ENCODE data around the gene GARIN5B.

DNA sequence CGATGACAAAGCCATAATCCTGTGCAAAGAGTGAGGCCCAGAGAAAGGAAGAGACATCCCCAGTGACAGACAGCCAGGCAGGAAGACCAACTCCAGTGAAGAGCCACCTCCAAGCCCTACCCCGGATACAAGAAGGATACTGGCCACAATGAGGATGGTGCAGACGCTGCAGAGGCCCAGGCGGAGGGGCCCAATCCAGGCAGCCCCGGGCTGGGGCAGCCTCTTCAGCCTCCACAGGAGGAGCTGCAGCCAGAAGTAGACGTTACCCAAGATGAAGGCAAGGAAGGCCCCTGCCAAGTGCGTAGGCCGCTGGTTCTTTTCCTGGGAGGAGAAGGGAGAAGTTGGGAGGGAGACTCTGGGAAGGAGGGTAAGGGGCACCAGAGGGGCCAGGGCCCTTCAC is 46.4 kb downstream of the GARIN5B start:
- TF ChIP-seq, protein P1, sequence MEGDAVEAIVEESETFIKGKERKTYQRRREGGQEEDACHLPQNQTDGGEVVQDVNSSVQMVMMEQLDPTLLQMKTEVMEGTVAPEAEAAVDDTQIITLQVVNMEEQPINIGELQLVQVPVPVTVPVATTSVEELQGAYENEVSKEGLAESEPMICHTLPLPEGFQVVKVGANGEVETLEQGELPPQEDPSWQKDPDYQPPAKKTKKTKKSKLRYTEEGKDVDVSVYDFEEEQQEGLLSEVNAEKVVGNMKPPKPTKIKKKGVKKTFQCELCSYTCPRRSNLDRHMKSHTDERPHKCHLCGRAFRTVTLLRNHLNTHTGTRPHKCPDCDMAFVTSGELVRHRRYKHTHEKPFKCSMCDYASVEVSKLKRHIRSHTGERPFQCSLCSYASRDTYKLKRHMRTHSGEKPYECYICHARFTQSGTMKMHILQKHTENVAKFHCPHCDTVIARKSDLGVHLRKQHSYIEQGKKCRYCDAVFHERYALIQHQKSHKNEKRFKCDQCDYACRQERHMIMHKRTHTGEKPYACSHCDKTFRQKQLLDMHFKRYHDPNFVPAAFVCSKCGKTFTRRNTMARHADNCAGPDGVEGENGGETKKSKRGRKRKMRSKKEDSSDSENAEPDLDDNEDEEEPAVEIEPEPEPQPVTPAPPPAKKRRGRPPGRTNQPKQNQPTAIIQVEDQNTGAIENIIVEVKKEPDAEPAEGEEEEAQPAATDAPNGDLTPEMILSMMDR (conservative IDR thresholded peaks at IDR 0.05): no peak
- no peak for TF ChIP-seq EZH2 (IDR thresholded peaks at IDR 0.05; ENCODE audit: low read depth)
